Pons (tissue), 1 donor: Measurements from ENCODE around the gene DEPDC4.
"Not testable (repeated sequence)": the region's sequence is repeated elsewhere in the genome, so short reads cannot be mapped to it uniquely, and the experiment has no call there.

Experiments
- DNase-seq: peaks from one replicate; pipeline ENCODE4 v3.0.0-alpha.2; 2016; ENCODE audit warnings: low spot score

The DEPDC4 gene

GRCh38 chr12:100266835-100267602 is at the start of gene DEPDC4, which contains the start of gene SCYL2:
Gene DEPDC4 (minus strand): TSS chr12:100267079. CDS start chr12:100267076, 3 bp downstream.
Gene SCYL2 (plus strand): TSS chr12:100267177. CDS start chr12:100282971, 15,794 bp downstream.
- DNase-seq: peak; percentile 97

GRCh38 chr12:100311317-100311716 is 44.4 kb upstream of the DEPDC4 start:
- DNase-seq: no peak

GRCh38 chr12:100308138-100308537 is 41.3 kb upstream of the DEPDC4 start:
- not testable (repeated sequence) for DNase-seq

- not testable (repeated sequence) for DNase-seq
Observed at GRCh38 chr12:100304334-100304733, 37.5 kb upstream of the DEPDC4 start.

DNA sequence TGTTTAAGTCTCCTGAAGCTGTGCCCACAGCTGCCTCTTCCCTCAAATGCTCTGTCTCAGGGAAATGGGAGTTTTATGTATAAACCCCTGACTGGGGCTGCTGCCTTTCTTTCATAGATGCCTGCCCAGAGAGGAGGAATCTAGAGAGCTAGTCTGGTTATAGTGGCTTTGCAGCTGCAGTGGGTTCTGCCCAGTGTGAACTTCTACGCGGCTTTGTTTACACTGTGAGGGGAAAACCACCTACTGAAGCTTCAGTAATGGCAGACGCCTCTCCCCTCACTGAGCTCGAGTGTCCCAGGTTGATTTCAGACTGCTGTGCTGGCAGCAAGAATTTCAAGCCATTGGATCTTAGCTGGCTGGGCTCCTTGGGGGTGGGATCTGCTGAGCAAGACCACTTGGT is 37.0 kb upstream of the DEPDC4 start:
- no peak for DNase-seq

- DNase-seq: no peak
Observed at GRCh38 chr12:100302081-100302480, 35.2 kb upstream of the DEPDC4 start.

GRCh38 chr12:100295764-100296555 is 29.1 kb upstream of the DEPDC4 start:
- no peak for DNase-seq

GRCh38 chr12:100294366-100294765 is 27.5 kb upstream of the DEPDC4 start:
- not testable (repeated sequence) for DNase-seq

DNA sequence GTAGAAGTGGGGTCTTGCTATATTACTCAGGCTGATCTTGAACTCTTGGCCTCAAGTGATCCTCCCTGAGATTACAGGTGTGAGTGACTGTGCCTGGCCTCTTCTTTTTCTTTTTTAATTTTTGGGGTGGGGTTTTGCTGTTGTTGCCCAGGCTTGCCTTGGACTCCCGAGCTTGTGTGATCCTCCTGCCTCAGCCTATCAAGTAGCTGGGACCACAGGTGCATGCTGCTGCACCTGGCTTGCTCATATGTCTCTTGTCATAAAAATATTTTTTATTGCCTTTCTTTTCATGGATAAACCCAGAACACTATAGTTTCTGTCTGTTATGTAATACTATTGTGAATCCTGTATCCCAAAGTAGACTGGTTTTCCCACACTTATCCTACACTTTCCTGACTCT is 26.1 kb upstream of the DEPDC4 start:
- no peak for DNase-seq

DNA sequence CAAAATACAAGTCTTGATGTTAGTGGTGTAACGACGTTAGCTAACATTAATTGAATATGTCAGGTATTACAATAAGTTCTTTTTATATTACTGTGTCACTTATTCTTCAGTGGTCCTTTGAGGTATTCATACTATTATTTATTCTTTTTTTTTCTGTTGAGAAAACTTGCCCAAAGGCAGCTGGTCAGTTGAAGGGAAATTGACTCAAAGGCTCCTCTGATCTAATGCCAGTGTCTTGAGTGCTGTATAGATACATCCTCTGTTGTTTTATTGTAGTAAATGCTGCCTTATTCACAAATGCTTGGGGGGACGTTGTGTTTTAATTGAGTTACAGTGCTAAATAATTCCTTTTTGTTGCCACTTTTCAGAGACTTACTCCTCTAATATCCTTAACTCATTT is 23.1 kb upstream of the DEPDC4 start:
- no peak for DNase-seq

- DNase-seq: no peak
Observed at GRCh38 chr12:100289038-100289437, 22.2 kb upstream of the DEPDC4 start.

GRCh38 chr12:100284556-100284955 is 17.7 kb upstream of the DEPDC4 start:
- DNase-seq: not testable (repeated sequence)

DNA sequence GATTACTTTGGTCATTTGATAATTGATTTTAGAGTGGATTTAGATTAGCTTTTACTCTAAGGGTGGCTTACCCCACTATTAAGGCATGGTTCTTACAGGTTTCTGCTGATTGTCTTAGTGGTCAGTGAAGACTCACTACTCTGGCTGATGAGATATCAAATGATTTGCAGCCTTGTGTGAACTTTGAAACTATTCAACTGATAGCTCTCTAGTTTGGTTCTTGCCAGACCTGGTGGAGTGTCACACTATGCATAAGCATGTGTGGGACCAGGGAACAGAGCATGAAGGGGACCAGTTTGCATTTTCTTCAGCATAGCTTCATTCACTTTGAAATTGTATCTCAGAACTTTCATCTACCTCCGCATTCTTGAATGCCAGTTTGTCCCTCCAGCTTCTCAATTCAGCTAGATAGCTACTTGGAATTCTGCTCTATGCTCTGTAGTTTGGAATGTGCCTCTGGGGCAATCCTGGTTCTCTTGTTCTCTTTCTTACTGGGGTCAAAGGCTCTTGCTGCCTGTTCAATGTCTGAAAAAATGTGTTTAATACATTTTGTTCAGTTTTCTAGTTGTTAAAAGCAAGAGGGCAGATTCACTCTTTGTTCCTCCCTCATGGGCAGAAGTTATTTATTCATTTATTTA is 12.8 kb upstream of the DEPDC4 start:
- no peak for DNase-seq

DNA sequence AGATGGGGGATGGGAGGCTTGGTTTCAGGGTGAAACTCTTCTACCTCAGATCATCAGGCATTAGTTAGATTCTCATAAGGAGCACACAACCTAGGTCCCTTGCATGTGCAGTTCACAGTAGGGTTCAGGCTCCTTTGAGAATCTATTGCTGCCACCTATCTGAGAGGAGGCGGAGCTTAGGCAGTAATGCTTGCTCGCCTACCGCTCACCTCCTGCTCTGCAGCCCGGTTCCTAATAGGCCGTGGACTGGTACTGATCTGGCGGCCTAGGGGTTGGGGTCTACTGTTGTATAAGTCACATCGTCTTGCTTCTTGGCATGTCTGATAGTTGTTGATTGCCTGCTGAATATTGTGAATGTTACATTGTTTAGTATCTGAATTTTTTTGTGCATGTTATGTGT is 12.3 kb upstream of the DEPDC4 start:
- no peak for DNase-seq

GRCh38 chr12:100274291-100274690 is 7.4 kb upstream of the DEPDC4 start:
- no peak for DNase-seq

DNA sequence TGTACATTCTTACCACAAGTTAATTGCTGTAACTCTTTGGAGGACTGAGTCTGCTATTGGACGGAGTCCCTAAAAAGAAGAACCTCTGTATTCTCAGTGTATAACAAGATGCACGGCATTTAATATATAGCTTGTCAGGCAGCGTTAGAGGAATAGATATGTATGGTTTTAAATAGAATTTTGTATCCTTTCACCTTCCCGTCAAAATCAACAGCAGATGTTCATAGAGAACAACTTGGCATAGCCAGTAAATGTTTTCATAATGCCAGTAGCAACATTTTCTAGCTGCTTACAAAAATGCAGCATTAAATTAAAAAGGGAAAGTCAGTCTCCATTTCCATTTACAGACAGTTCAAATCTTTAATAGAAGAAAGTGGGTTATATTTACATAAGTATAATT is 6.9 kb upstream of the DEPDC4 start:
- no peak for DNase-seq

DNA sequence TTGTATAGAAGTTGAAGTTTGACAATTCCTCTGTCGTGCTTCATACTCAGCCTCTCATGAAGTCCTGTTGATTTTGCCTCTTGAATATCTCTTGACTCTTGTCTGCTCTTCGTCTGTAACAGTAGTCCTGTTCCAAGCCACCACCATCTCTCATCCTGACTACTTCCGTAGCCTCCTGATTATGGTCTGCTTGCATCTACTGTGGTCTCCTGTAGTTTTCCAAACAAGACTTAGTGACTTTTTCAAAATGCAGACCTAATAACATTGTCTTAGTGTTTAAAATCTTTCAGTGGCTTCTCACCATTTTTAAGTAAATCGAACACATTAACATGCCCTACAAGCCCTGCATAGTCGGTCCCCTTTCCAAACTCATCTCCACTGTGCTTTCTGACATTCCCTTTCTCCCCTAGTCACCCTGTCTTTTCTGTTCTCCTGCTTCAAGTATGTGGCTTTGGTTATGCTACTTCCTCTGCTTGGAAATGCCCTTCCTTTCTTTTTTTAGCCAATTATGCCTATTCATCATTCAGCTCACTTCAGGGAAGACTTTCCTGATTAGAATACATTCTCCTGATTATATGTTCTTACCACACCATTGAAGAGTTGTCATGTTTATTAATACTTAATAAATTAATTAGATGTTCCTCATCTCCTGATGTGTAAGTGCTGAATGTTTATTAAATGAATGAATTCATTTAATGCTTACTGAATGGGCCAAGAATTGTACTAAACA is 2.1 kb upstream of the DEPDC4 start:
- DNase-seq: peak; percentile 13

DNA sequence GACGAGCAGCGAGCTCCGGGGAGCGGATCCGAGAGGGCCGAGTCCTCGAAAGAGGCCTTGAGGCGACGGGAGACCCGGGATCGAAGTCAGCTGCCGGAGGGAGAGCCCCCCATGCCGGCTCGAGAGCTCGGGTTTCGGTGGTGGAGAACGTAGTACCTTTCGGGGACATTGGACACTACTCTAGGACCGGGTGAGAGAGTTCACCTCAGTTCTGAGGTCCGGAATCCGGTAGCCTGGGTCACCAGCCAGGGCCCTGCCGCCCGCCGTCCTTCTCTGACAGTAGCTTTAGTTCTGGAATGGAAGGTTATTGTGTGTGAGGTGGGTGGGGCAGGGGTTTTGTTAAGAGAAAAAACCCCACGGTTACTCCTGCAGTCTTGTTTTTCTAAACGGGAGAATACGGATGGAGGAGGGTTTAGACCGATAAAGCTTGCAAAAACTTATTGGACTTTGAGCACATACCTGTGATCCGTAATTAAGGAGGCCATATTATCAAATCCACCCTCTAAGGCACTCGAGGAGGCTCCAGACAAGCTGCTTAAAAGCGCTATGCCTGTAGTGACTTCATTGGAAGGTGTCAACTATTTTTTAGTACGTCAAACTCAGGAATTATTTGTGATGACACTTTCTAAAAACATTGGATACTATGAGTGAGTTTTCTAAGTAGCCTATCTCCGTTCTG is 863 bp upstream of the DEPDC4 start:
- peak; percentile 19 for DNase-seq

- no peak for DNase-seq
Observed at GRCh38 chr12:100266585-100266834, 369 bp downstream of the DEPDC4 start.

- no peak for DNase-seq
Observed at GRCh38 chr12:100265732-100266584, 921 bp downstream of the DEPDC4 start.

DNA sequence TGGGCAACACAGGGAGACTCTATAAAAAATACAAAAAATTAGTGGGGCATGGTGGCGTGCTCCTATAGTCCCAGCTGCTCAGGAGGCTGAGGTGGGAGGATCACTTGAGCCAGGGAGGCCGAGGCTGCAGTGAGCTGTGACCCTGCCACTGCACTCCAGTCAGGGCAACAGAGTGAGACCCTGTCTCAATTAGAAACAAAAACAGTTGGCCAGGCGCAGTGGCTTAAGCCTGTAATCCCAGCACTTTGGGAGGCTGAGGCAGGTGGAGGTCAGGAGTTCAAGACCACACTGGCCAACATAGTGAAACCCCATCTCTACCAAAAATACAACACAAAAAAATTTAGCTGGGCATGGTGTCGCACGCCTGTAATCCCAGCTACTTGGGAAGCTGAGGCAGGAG is 1.8 kb downstream of the DEPDC4 start:
- not testable (repeated sequence) for DNase-seq
